ENCODE data around the gene MBD4.

DNA sequence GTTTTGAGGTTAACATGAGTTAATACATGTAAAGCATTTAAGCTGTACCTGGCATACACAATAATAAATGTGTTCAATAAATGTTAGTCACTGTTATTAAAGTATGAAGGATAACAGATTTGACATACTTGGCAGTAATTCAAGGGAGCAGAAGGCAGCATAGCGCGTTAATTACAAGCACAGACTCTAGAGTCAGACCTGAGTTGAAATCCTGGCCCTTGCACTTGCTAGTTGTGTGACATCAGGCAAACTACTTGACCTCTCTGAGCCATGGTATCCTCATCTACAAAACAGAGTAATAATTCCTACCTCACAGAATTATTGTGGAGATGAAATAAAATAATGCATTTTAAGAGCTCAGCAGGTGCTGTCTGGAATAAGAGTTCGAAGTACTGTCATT is 5.7 kb upstream of the MBD4 start:
- TF ChIP-seq GLIS3 (CRISPR knock-in tag; IDR thresholded peaks at IDR 0.05) (no peak), ZNF8 (CRISPR knock-in tag; IDR thresholded peaks at IDR 0.05) (no peak)
